ENCODE results near the gene ANKS1B. TPM values are rescaled to one million over a fixed set of nuclear protein-coding genes. Genes with fewer than 3 reads are reported as not detected.

ANKS1B gene
- total RNA-seq, 1 donor from 2014 or later = 8.2 TPM

DNA sequence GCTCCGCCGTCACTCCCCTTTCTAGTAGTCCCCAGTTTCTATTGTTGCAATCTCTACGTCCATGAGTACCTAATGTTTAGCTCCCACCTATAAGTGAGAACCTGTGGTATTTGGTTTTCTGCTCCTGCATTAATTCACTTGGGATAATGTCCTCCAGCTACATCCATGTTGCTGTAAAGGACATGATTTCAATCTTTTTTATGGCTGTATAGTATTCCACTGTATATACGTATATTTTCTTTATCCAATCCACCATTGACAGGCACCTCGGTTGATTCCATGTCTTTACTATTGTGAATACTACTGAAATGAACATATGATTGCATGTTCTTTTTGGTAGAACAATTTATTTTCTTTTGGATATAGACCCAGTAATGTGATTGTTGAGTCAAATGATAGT is 114.7 kb downstream of the ANKS1B start:
- Histone ChIP-seq H3K27me3 (no peaks in the 10 kb centered on the region), H3K36me3 (no peaks in the 10 kb centered on the region), H3K4me3 (no peak overlapping the region), H3K27ac (no peak overlapping the region), H3K9me3 (no peaks in the 10 kb centered on the region), H3K4me1 (peaks cover 0 to 2% of the 10 kb centered on the region in 2 donors)
- TF ChIP-seq, protein P1, sequence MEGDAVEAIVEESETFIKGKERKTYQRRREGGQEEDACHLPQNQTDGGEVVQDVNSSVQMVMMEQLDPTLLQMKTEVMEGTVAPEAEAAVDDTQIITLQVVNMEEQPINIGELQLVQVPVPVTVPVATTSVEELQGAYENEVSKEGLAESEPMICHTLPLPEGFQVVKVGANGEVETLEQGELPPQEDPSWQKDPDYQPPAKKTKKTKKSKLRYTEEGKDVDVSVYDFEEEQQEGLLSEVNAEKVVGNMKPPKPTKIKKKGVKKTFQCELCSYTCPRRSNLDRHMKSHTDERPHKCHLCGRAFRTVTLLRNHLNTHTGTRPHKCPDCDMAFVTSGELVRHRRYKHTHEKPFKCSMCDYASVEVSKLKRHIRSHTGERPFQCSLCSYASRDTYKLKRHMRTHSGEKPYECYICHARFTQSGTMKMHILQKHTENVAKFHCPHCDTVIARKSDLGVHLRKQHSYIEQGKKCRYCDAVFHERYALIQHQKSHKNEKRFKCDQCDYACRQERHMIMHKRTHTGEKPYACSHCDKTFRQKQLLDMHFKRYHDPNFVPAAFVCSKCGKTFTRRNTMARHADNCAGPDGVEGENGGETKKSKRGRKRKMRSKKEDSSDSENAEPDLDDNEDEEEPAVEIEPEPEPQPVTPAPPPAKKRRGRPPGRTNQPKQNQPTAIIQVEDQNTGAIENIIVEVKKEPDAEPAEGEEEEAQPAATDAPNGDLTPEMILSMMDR (IDR thresholded peaks at IDR 0.05) = no peak
- intact Hi-C loops (cut with DNase I) = no loop called here
- no peak for DNase-seq (ENCODE audit: low spot score in 2 of 2)

DNA sequence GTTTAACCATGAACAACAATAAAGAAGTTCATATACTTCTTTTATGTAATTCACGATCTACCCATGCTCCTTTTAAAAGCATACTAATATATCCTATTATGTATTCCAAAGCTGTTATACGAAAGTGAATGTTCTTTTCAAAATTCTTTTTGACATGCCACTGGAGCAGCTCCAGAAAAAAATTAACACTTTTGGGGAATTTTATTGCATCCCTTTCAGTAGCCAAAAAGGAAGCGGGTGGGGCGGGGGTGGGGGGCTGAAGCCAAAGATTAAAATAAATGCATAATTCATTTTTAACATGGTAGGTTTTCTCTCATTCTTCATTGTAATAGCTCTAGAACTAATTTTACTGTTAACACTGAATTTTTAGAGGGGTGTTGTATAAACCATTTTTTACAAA is 123.0 kb downstream of the ANKS1B start:
- intact Hi-C loops (cut with DNase I) = no loop called here
- no peak for DNase-seq (ENCODE audit: low spot score in 2 of 2)
- no peak overlapping the region for H3K27ac ChIP-seq
- H3K27me3 ChIP-seq = no peaks in the 10 kb centered on the region
- no peaks in the 10 kb centered on the region for H3K36me3 ChIP-seq
- H3K4me3 ChIP-seq = no peak overlapping the region
- TF ChIP-seq, protein P1 (IDR thresholded peaks at IDR 0.05) = no peak
- H3K9me3 ChIP-seq = no peaks in the 10 kb centered on the region
- peaks cover 0 to 2% of the 10 kb centered on the region in 2 donors for H3K4me1 ChIP-seq

DNA sequence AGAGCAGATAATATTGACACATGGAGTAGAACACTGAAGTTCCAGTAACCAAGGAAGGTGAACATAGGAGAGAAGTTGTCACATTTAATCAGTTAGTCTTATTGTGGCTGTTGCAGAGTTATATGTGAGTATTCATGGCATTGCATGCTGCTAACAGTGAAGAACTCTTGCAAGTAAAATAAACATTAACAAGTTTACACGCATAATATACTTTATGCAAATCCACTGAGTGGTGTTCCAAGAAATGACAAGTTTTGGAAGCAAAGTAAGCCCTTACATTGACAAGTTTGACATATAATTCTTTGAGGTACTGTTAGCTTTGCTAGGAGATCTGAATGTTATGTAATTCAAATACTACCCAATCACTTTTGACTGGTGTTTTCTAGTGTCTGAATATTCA is 125.6 kb downstream of the ANKS1B start:
- intact Hi-C loops (cut with DNase I) = no loop called here
- Histone ChIP-seq H3K36me3 (no peaks in the 10 kb centered on the region), H3K9me3 (peaks cover 0 to 12% of the 10 kb centered on the region in 2 donors), H3K4me1 (no peaks in the 10 kb centered on the region), H3K27ac (no peak overlapping the region), H3K27me3 (no peaks in the 10 kb centered on the region), H3K4me3 (no peak overlapping the region)
- DNase-seq (ENCODE audit: low spot score in 2 of 2) = no peak
- TF ChIP-seq, protein P1 (IDR thresholded peaks at IDR 0.05) = no peak

DNA sequence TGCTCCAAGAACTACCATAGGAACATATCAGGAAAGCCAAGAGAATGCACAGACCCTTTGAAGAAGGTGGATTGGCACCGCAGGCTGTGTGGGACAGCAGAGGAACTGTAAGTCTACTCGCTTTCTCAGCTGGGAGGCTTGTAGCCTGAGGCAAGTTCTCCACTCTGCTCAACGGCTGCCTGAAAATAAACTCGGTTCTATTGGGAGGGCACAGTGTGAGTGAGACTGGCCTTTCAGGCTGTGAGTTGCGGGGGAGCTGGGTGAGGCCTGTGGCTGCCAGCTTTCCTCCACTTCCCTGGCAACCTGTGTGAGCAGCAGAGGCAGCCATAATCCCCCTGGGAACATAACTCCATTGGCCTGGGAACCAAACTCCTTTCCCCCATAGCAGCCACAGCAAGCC is 132.1 kb downstream of the ANKS1B start:
- intact Hi-C loops (cut with DNase I) = no loop called here
- TF ChIP-seq, protein P1 (IDR thresholded peaks at IDR 0.05) = no peak
- Histone ChIP-seq H3K4me1 (no peaks in the 10 kb centered on the region), H3K4me3 (no peak overlapping the region), H3K36me3 (no peaks in the 10 kb centered on the region), H3K27me3 (no peaks in the 10 kb centered on the region), H3K27ac (no peak overlapping the region), H3K9me3 (peaks cover 0 to 16% of the 10 kb centered on the region in 2 donors)
- no peak for DNase-seq (ENCODE audit: low spot score in 2 of 2)

DNA sequence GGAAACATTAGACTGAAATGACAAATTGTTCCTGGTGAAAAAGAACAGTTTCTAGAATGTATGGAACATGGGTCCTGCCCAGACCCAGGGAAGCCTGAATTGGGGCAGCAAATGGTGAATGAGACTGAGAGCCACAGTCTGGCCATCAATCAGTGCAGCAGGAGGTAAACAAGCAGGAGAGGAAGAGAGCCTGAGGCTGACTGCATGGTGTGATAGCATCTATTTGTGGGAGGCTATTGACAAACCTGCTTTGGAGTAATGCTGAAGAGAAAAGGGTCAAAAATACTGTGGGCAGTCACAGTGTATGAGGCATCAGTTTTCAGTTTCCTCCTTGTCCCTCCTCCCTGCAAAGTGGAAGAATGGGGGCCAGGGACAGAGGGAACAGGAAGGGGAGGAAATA is 136.8 kb downstream of the ANKS1B start:
- Histone ChIP-seq H3K4me1 (no peaks in the 10 kb centered on the region), H3K4me3 (no peak overlapping the region), H3K27ac (no peak overlapping the region), H3K9me3 (no peaks in the 10 kb centered on the region), H3K36me3 (no peaks in the 10 kb centered on the region), H3K27me3 (no peaks in the 10 kb centered on the region)
- intact Hi-C loops (cut with DNase I) = no loop called here
- TF ChIP-seq, protein P1 (IDR thresholded peaks at IDR 0.05) = no peak
- DNase-seq (ENCODE audit: low spot score in 2 of 2) = no peak

DNA sequence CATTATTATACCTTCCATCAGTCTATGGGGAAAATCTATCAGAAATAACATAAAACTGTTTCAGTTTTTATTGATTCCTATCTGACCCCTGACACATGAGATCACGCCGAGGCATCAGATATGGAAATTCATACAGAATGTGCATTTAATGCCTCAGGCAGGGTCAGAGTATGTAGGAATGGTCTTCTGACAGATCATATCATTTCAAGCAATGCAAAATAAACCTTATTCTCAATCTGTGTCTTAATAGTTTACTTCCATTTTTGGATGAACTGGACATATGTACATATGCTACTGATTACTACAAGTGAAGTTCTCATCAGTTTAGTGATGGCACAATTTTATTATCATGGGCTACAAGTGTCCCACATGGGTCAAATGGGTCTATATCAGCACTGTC is 150.0 kb downstream of the ANKS1B start:
- TF ChIP-seq, protein P1 (IDR thresholded peaks at IDR 0.05) = no peak
- no peak overlapping the region for H3K27ac ChIP-seq
- intact Hi-C loops (cut with DNase I) = no loop called here

More for the DNA sequence above, 150.0 kb downstream of the ANKS1B start:
- H3K27me3 ChIP-seq = no peaks in the 10 kb centered on the region
- no peaks in the 10 kb centered on the region for H3K4me1 ChIP-seq
- DNase-seq (ENCODE audit: low spot score in 2 of 2) = no peak
- H3K9me3 ChIP-seq = no peaks in the 10 kb centered on the region
- no peak overlapping the region for H3K4me3 ChIP-seq
- H3K36me3 ChIP-seq = no peaks in the 10 kb centered on the region
